Keratinocyte (primary cell): ENCODE results near the gene OCIAD1. TPM values are rescaled to one million over a fixed set of nuclear protein-coding genes. Genes with fewer than 3 reads are reported as not detected.
"Not testable (repeated sequence)": the region's sequence is repeated elsewhere in the genome, so short reads cannot be mapped to it uniquely, and the experiment has no call there.

ENCODE experiments used
- DNase-seq: peaks from one replicate; pipeline ENCODE4 v3.0.0-alpha.2; 2011; ENCODE audit warnings: low read depth, missing footprints, low spot score
- FAIRE-seq: peaks from 2 replicates; lab custom pipeline; 2011; peaks lifted over from hg19 to GRCh38; lab: Jason Lieb, UNC
- H2AFZ ChIP-seq: 2 replicates; pipeline ENCODE4 v1.6.0; 2012; ENCODE audit warnings: low read length, control low read depth, inconsistent platforms; ENCODE audit not compliant: control insufficient read depth
- H3K27ac ChIP-seq: 2 replicates; pipeline ENCODE4 v1.5.1; 2011; ENCODE audit warnings: low read length; ENCODE audit not compliant: control insufficient read depth, insufficient read depth
- H3K27me3 ChIP-seq: 3 replicates; pipeline ENCODE4 v1.6.0; 2011; ENCODE audit warnings: low read length; ENCODE audit not compliant: control insufficient read depth, insufficient read depth; ENCODE audit errors: extremely low read depth
- H3K36me3 ChIP-seq, 2 experiments: 2 replicates in 1 of 2; 3 replicates in 1 of 2; pipeline ENCODE4 v1.5.1; 2011; ENCODE audit warnings: low read length in 2 of 2, mild to moderate bottlenecking in 1 of 2; ENCODE audit not compliant: control insufficient read depth in 2 of 2, insufficient read depth in 2 of 2; ENCODE audit errors: extremely low read depth in 1 of 2
- H3K4me1 ChIP-seq: 3 replicates; pipeline ENCODE4 v1.5.1; 2011; ENCODE audit warnings: low read length; ENCODE audit not compliant: control insufficient read depth, insufficient read depth; ENCODE audit errors: extremely low read depth
- H3K4me2 ChIP-seq: 3 replicates; pipeline ENCODE4 v1.6.0; 2011; ENCODE audit warnings: low read depth, low read length; ENCODE audit not compliant: control insufficient read depth, insufficient read depth; ENCODE audit errors: extremely low read depth
- H3K4me3 ChIP-seq, 3 experiments: fragments of 200-600 bp in 1 of 3; sonication (generic) in 1 of 3; 2 replicates in 2 of 3; 3 replicates in 1 of 3; pipeline ENCODE4 v1.5.1; 2011 to 2016; ENCODE audit warnings: low read length in 3 of 3, mild to moderate bottlenecking in 3 of 3, control low read depth in 2 of 3, inconsistent platforms in 1 of 3, low read depth in 1 of 3, mixed read lengths in 1 of 3, mixed run types in 1 of 3, moderate library complexity in 1 of 3; ENCODE audit not compliant: control insufficient read depth in 2 of 3, insufficient read depth in 2 of 3; ENCODE audit errors: extremely low read depth in 1 of 3
- H3K79me2 ChIP-seq: 2 replicates; pipeline ENCODE4 v1.6.0; 2012; ENCODE audit warnings: low read length; ENCODE audit not compliant: control insufficient read depth, insufficient read depth
- H3K9ac ChIP-seq: 3 replicates; pipeline ENCODE4 v1.6.0; 2011; ENCODE audit warnings: low read length; ENCODE audit not compliant: control insufficient read depth, insufficient read depth; ENCODE audit errors: extremely low read depth
- H3K9me1 ChIP-seq: 3 replicates; pipeline ENCODE4 v1.6.0; 2011; ENCODE audit warnings: low read length; ENCODE audit not compliant: control insufficient read depth, insufficient read depth; ENCODE audit errors: extremely low read depth
- H3K9me3 ChIP-seq: 2 replicates; pipeline ENCODE4 v1.5.1; 2012; ENCODE audit warnings: low read depth, low read length; ENCODE audit not compliant: control insufficient read depth
- H4K20me1 ChIP-seq: 3 replicates; pipeline ENCODE4 v1.6.0; 2011; ENCODE audit warnings: low read length; ENCODE audit not compliant: control insufficient read depth, insufficient read depth; ENCODE audit errors: extremely low read depth
- EZH2 ChIP-seq: IDR thresholded peaks from one replicate; pipeline ENCODE4 v1.6.1; 2012; ENCODE audit warnings: inconsistent platforms, mild to moderate bottlenecking, low read length, moderate library complexity
- dilution Hi-C: fragments of 300-500 bp; cut with MboI; formaldehyde crosslinking; loops from one replicate; pipeline ENCODE4 v1.7.0; 2020; ENCODE audit warnings: low sequenced_read_pairs; ENCODE audit not compliant: extremely low pct_ligation_motif_present
- polyA plus RNA-seq, 5 experiments: library from polyadenylated mRNA; depleted of rRNA in 3 of 5; stranded (reverse) in 3 of 5; stranded (forward) in 1 of 5; unstranded in 1 of 5; fragments of >200 nt; gene quantifications; 1 replicate in 1 of 5; 2 replicates in 3 of 5; 3 replicates in 1 of 5; pipeline versions ENCODE4 v1.2.1 to v1.2.3, GENCODE V29; 2011 to 2012; ENCODE audit warnings: missing spikeins in 2 of 5, low read depth in 1 of 5, low replicate concordance in 1 of 5
- TF ChIP-seq, protein P1 (sequence below), 3 experiments: IDR thresholded peaks in 1 of 3; conservative IDR thresholded peaks in 1 of 3; optimal IDR thresholded peaks in 1 of 3; 2 replicates in 2 of 3; 3 replicates in 1 of 3; pipeline versions ENCODE3 to v1.5.1; 2011; ENCODE audit warnings: low read length in 3 of 3, mild to moderate bottlenecking in 3 of 3, moderate library complexity in 2 of 3, control low read depth in 1 of 3, inconsistent platforms in 1 of 3; ENCODE audit not compliant: insufficient read depth in 2 of 3; ENCODE audit errors: extremely low read depth in 1 of 3

Gene OCIAD1
- polyA plus RNA-seq, 1 donor (not counting 4 experiments of a cell fraction or from before 2014, with no cell fraction given), result 199 TPM

DNA sequence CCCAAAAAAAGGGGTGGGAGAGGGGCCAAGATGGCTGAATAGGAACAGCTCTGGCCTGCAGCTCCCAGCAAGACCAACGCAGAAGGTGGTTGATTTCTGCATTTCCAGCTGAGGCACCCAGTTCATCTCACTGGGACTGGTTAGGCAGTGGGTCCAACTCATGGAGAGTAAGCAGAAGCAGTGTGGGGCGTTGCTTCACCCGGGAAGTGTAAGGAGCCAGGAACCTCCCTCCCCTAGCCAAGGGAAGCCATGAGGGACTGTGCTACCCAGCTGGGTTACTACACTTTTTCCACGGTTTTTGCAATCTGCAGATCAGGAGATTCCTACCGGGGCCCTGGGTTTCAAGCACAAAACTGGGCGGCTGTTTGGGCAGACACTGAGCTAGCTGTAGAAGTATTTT, 13.9 kb upstream of the OCIAD1 start:
- TF ChIP-seq EZH2, result no peak
- TF ChIP-seq, protein P1, sequence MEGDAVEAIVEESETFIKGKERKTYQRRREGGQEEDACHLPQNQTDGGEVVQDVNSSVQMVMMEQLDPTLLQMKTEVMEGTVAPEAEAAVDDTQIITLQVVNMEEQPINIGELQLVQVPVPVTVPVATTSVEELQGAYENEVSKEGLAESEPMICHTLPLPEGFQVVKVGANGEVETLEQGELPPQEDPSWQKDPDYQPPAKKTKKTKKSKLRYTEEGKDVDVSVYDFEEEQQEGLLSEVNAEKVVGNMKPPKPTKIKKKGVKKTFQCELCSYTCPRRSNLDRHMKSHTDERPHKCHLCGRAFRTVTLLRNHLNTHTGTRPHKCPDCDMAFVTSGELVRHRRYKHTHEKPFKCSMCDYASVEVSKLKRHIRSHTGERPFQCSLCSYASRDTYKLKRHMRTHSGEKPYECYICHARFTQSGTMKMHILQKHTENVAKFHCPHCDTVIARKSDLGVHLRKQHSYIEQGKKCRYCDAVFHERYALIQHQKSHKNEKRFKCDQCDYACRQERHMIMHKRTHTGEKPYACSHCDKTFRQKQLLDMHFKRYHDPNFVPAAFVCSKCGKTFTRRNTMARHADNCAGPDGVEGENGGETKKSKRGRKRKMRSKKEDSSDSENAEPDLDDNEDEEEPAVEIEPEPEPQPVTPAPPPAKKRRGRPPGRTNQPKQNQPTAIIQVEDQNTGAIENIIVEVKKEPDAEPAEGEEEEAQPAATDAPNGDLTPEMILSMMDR (optimal IDR thresholded peaks at IDR 0.05 in 1 of 3, IDR thresholded peaks at IDR 0.05 in 1 of 3, conservative IDR thresholded peaks at IDR 0.05 in 1 of 3; ENCODE audit: extremely low read depth in 1 of 3, insufficient read depth in 2 of 3, low read length in 3 of 3), result no peak
- Histone ChIP-seq H3K4me2 (no peak overlapping the region), H4K20me1 (no peaks in the 10 kb centered on the region), H3K9ac (no peak overlapping the region), H3K4me1 (no peaks in the 10 kb centered on the region), H3K9me3 (no peaks in the 10 kb centered on the region), H3K9me1 (no peaks in the 10 kb centered on the region), H3K27ac (no peak overlapping the region), H3K36me3 (no peaks in the 10 kb centered on the region), H3K4me3 (no peak overlapping the region), H2AFZ (no peak overlapping the region), H3K27me3 (no peaks in the 10 kb centered on the region), H3K79me2 (no peaks in the 10 kb centered on the region)
- FAIRE-seq (no peak), DNase-seq (no peak)
- dilution Hi-C loops, result no loop called here

DNA sequence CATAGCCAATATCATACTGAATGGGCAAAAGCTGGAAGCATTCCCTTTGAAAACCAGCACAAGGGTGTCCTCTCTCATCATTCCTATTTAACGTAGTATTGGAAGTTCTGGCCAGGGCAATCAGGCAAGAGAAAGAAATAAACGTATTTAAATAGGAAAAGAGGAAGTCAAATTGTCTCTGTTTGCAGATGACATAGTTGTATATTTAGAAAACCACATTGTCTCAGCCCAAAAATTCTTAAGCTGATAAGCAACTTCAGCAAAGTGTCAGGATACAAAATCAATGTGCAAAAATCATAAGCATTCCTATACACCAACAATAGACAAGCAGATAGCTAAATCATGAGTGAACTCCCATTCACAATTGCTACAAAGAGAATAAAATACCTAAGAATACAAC, 9.5 kb upstream of the OCIAD1 start:
- H2AFZ ChIP-seq, dilution Hi-C loops, H3K9me3 ChIP-seq, H3K79me2 ChIP-seq, FAIRE-seq, H3K36me3 ChIP-seq, H3K9ac ChIP-seq, H4K20me1 ChIP-seq, H3K4me3 ChIP-seq, H3K4me1 ChIP-seq, H3K27ac ChIP-seq, H3K9me1 ChIP-seq, H3K27me3 ChIP-seq, DNase-seq, H3K4me2 ChIP-seq: not testable (repeated sequence)

DNA sequence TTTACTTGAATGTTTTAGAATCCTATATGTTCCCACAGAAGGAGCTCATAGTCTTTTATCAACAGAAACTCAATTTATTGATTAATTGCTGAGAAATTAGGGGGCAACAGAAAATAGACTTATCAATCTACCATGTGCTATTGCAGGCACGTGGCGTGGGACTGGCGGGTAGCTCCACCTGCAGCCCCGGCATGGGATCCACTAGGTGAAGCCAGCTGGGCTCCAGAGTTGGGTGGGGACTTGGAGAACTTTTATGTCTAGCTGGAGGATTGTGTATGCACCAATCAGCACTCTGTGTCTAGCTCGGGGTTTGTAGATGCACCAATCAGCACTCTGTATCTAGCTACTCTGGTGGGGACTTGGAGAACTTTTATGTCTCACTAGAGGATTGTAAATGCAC, 3.3 kb upstream of the OCIAD1 start:
- dilution Hi-C loops, result no loop called here

More for the DNA sequence above, 3.3 kb upstream of the OCIAD1 start:
- no peak for FAIRE-seq
- H3K27me3 ChIP-seq, result no peaks in the 10 kb centered on the region
- no peak overlapping the region for H3K27ac ChIP-seq
- H3K9me3 ChIP-seq, result no peaks in the 10 kb centered on the region
- TF ChIP-seq, protein P1 (optimal IDR thresholded peaks at IDR 0.05 in 1 of 3, IDR thresholded peaks at IDR 0.05 in 1 of 3, conservative IDR thresholded peaks at IDR 0.05 in 1 of 3; ENCODE audit: extremely low read depth in 1 of 3, insufficient read depth in 2 of 3, low read length in 3 of 3), result no peak
- no peak for TF ChIP-seq EZH2
- H4K20me1 ChIP-seq, result no peaks in the 10 kb centered on the region
- no peak overlapping the region for H3K4me2 ChIP-seq
- peaks cover 2% of the 10 kb centered on the region for H3K4me1 ChIP-seq
- H3K79me2 ChIP-seq, result peaks cover 17% of the 10 kb centered on the region
- H3K4me3 ChIP-seq, result no peak overlapping the region
- no peaks in the 10 kb centered on the region for H3K9me1 ChIP-seq
- no peak for DNase-seq
- H3K36me3 ChIP-seq, result no peaks in the 10 kb centered on the region
- H2AFZ ChIP-seq, result no peak overlapping the region
- H3K9ac ChIP-seq, result no peak overlapping the region
